Calu3 (cell line): ENCODE results near the gene HASPIN. TPM values are rescaled to one million over a fixed set of nuclear protein-coding genes. Genes with fewer than 3 reads are reported as not detected.
A peak's percentile ranks its signal among the peaks of the same experiment; 100 is the strongest.

Source experiments
- BruUV-seq: library from RNA; stranded (reverse); fragments of 400-500 nt; replicated peaks from 2 replicates; lab custom pipeline; 2021; lab: Mats Ljungman, UMichigan
- CTCF ChIA-PET: fragments of 300-600 bp; sonication (Branson Sonifier 250); formaldehyde crosslinking; loops from one replicate; lab custom pipeline; 2022; ENCODE audit warnings: antibody characterized with exemption; lab: Charles Lee
- DNase-seq: peaks from one replicate; pipeline ENCODE4 v3.0.0; 2022
- H3K27ac Mint-ChIP-seq: one replicate; pipeline ENCODE4 v1.8.0; 2022; ENCODE audit warnings: mixed read lengths; ENCODE audit not compliant: unreplicated experiment
- H3K27me3 Mint-ChIP-seq: one replicate; pipeline ENCODE4 v1.8.0; 2022; ENCODE audit warnings: mixed read lengths; ENCODE audit not compliant: unreplicated experiment
- H3K36me3 Mint-ChIP-seq: one replicate; pipeline ENCODE4 v1.8.0; 2022; ENCODE audit warnings: mild to moderate bottlenecking, moderate library complexity, mixed read lengths; ENCODE audit not compliant: insufficient read depth, unreplicated experiment
- H3K4me1 Mint-ChIP-seq: one replicate; pipeline ENCODE4 v1.8.0; 2022; ENCODE audit warnings: mild to moderate bottlenecking, low read depth, mixed read lengths; ENCODE audit not compliant: unreplicated experiment
- H3K4me3 Mint-ChIP-seq: one replicate; pipeline ENCODE4 v1.8.0; 2022; ENCODE audit warnings: mild to moderate bottlenecking, low read depth, moderate library complexity, mixed read lengths; ENCODE audit not compliant: unreplicated experiment
- H3K9me3 Mint-ChIP-seq: one replicate; pipeline ENCODE4 v1.8.0; 2022; ENCODE audit warnings: low read depth, mixed read lengths; ENCODE audit not compliant: unreplicated experiment
- CTCF ChIP-seq: fragments of 200-600 bp; IDR thresholded peaks from one replicate; pipeline ENCODE4 v1.8.0; 2022; ENCODE audit warnings: antibody characterized with exemption; ENCODE audit not compliant: unreplicated experiment
- intact Hi-C: fragments of 100-400 bp; cut with micrococcal nuclease; formaldehyde crosslinking; loops from one replicate; pipeline ENCODE4 v1.10.0; 2022; ENCODE audit not compliant: unreplicated experiment
- total RNA-seq: library from RNA; stranded (reverse); gene quantifications from 2 replicates; pipeline ENCODE4 v1.2.3, GENCODE V29; 2022

HASPIN gene
- total RNA-seq, 1 experiment from 2014 or later = 13.4 TPM

- Mint-ChIP-seq H3K36me3 (peaks cover 3% of the 10 kb centered on the region), H3K4me1 (no peaks in the 10 kb centered on the region), H3K27ac (no peak overlapping the region), H3K27me3 (no peaks in the 10 kb centered on the region), H3K4me3 (no peak overlapping the region), H3K9me3 (no peaks in the 10 kb centered on the region)
- intact Hi-C loops = no loop called here
- BruUV-seq = no TSS peak
- TF ChIP-seq CTCF = no peak
- CTCF ChIA-PET = no interaction called here
- DNase-seq = no peak
These were observed 41.7 kb upstream of the HASPIN start for GRCh38 chr17:3682033-3682432.

GRCh38 chr17:3683054-3683511 lies 40.6 kb upstream of the HASPIN start:
- H3K36me3 Mint-ChIP-seq = peaks cover 3% of the 10 kb centered on the region
- peak; percentile 77 for TF ChIP-seq CTCF
- no TSS peak for BruUV-seq
- CTCF ChIA-PET = interaction anchor here (0.5 to 0.6 kb wide), 2 partner anchors 27 to 158 kb away, joined by 3 read pairs; no protein-coding TSS in a partner anchor
- H3K4me3 Mint-ChIP-seq = no peak overlapping the region
- intact Hi-C loops = no loop called here
- H3K27ac Mint-ChIP-seq = no peak overlapping the region
- H3K9me3 Mint-ChIP-seq = no peaks in the 10 kb centered on the region
- no peaks in the 10 kb centered on the region for H3K27me3 Mint-ChIP-seq
- no peaks in the 10 kb centered on the region for H3K4me1 Mint-ChIP-seq
- peak; percentile 26 for DNase-seq

- intact Hi-C loops = no loop called here
- no peak overlapping the region for H3K4me3 Mint-ChIP-seq
- no peaks in the 10 kb centered on the region for H3K9me3 Mint-ChIP-seq
- no peak overlapping the region for H3K27ac Mint-ChIP-seq
- H3K36me3 Mint-ChIP-seq = no peaks in the 10 kb centered on the region
- H3K27me3 Mint-ChIP-seq = no peaks in the 10 kb centered on the region
- CTCF ChIA-PET = interaction anchor here (0.7 kb wide), 1 partner anchor 285 kb away, joined by 7 read pairs; no protein-coding TSS in a partner anchor
- BruUV-seq = no TSS peak
- no peak for TF ChIP-seq CTCF
- no peaks in the 10 kb centered on the region for H3K4me1 Mint-ChIP-seq
- DNase-seq = no peak
These were observed 38.5 kb upstream of the HASPIN start for GRCh38 chr17:3685174-3685573.

GRCh38 chr17:3688027-3688553 lies 35.6 kb upstream of the HASPIN start:
- TF ChIP-seq CTCF = no peak
- CTCF ChIA-PET = no interaction called here
- Mint-ChIP-seq H3K4me3 (no peak overlapping the region), H3K36me3 (no peaks in the 10 kb centered on the region), H3K9me3 (no peaks in the 10 kb centered on the region), H3K27ac (no peak overlapping the region), H3K4me1 (no peaks in the 10 kb centered on the region), H3K27me3 (no peaks in the 10 kb centered on the region)
- no peak for DNase-seq
- intact Hi-C loops = no loop called here
- no TSS peak for BruUV-seq
